B cell (primary cell): ENCODE data around the gene FGF18. TPM values are rescaled to one million over a fixed set of nuclear protein-coding genes. Genes with fewer than 3 reads are reported as not detected.
"Not testable (repeated sequence)": the region's sequence is repeated elsewhere in the genome, so short reads cannot be mapped to it uniquely, and the experiment has no call there.

Experiments
- ATAC-seq: fragments of 200-7000 bp; cut with Tn5 transposase; one replicate; pipeline ENCODE4 v1.10.0; 2021; ENCODE audit warnings: low read depth, mild to moderate bottlenecking, moderate number of reproducible peaks, moderate library complexity
- CTCF ChIA-PET: fragments of 350-600 bp; sonication (Branson Sonifier 250); formaldehyde crosslinking; loops from one replicate; lab custom pipeline; 2021; ENCODE audit warnings: antibody characterized with exemption, inconsistent platforms; lab: Charles Lee
- POLR2A ChIA-PET: fragments of 350-600 bp; sonication (Branson Sonifier 250); formaldehyde crosslinking; loops from one replicate; lab custom pipeline; 2021; ENCODE audit warnings: antibody characterized with exemption; lab: Charles Lee
- DNase-seq: peaks from one replicate; pipeline ENCODE4 v3.0.0; 2013
- H2AFZ ChIP-seq: 2 replicates; pipeline ENCODE4 v1.6.1; 2012; ENCODE audit warnings: mild to moderate bottlenecking, low read depth, low read length; ENCODE audit not compliant: insufficient read depth, poor library complexity, severe bottlenecking
- H3K27ac ChIP-seq, 2 donors: 1 replicate in 1 of 2; 2 replicates in 1 of 2; pipeline ENCODE4 v1.5.1; 2012 to 2013; ENCODE audit warnings: low read length in 2 of 2, mild to moderate bottlenecking in 2 of 2, moderate library complexity in 1 of 2
- H3K27me3 ChIP-seq, 4 experiments: fragments of 200-600 bp in 1 of 4; sonication (generic) in 1 of 4; replicated peaks in 1 of 4; 1 replicate in 2 of 4; 2 replicates in 2 of 4; pipeline versions ENCODE4 v1.6.1 to v1.7.0; 2013 to 2016; ENCODE audit warnings: low read length in 3 of 4, mild to moderate bottlenecking in 2 of 4, mixed read lengths in 1 of 4, moderate library complexity in 1 of 4; ENCODE audit not compliant: insufficient read depth in 4 of 4, control insufficient read depth in 3 of 4; ENCODE audit errors: control extremely low read depth in 1 of 4
- H3K36me3 ChIP-seq, 2 experiments: replicated peaks in 1 of 2; 1 replicate in 1 of 2; 2 replicates in 1 of 2; pipeline versions ENCODE4 v1.6.1 to v1.7.1; 2013; ENCODE audit warnings: low read length in 1 of 2; ENCODE audit not compliant: insufficient read depth in 2 of 2, control insufficient read depth in 1 of 2; ENCODE audit errors: control extremely low read depth in 1 of 2, extremely low read depth in 1 of 2
- H3K4me1 ChIP-seq, 2 donors: fragments of 200-600 bp in 1 of 2; sonication (generic) in 1 of 2; 1 replicate in 1 of 2; 2 replicates in 1 of 2; pipeline versions ENCODE4 v1.5.1 to v1.6.1; 2013 to 2017; ENCODE audit warnings: low read length in 2 of 2; ENCODE audit not compliant: control insufficient read depth in 2 of 2, insufficient read depth in 2 of 2
- H3K4me2 ChIP-seq: replicated peaks from 2 replicates; pipeline ENCODE3; 2012; ENCODE audit warnings: mild to moderate bottlenecking, low read depth, low read length; ENCODE audit not compliant: poor library complexity, severe bottlenecking
- H3K4me3 ChIP-seq, 5 experiments: fragments of 200-600 bp in 1 of 5; sonication (generic) in 1 of 5; 1 replicate in 3 of 5; 2 replicates in 2 of 5; pipeline versions ENCODE4 v1.5.1 to v1.7.0; 2011 to 2016; ENCODE audit warnings: low read length in 4 of 5, mild to moderate bottlenecking in 4 of 5, low read depth in 2 of 5, control low read depth in 1 of 5, moderate library complexity in 1 of 5; ENCODE audit not compliant: insufficient read depth in 1 of 5; ENCODE audit errors: control extremely low read depth in 1 of 5, extremely low read depth in 1 of 5
- H3K79me2 ChIP-seq: fragments of 200-600 bp; sonication (generic); one replicate; pipeline ENCODE4 v1.6.0; 2016; ENCODE audit warnings: low read length; ENCODE audit not compliant: control insufficient read depth, insufficient read depth
- H3K9ac ChIP-seq: fragments of 200-600 bp; sonication (generic); 2 replicates; pipeline ENCODE4 v1.6.1; 2017; ENCODE audit warnings: mild to moderate bottlenecking, low read length, moderate library complexity
- H3K9me3 ChIP-seq, 3 donors: one replicate each; pipeline versions ENCODE4 v1.6.1 to v1.7.1; 2013; ENCODE audit warnings: low read length in 2 of 3; ENCODE audit not compliant: control insufficient read depth in 2 of 3, insufficient read depth in 1 of 3; ENCODE audit errors: control extremely low read depth in 1 of 3
- H4K20me1 ChIP-seq: 2 replicates; pipeline ENCODE4 v1.6.0; 2012; ENCODE audit warnings: mild to moderate bottlenecking, low read length; ENCODE audit not compliant: insufficient read depth, control insufficient read depth, poor library complexity, severe bottlenecking
- H3K27ac Mint-ChIP-seq: one replicate; pipeline ENCODE4 v1.8.0; 2021; ENCODE audit warnings: mixed read lengths
- H3K27me3 Mint-ChIP-seq: one replicate; pipeline ENCODE4 v1.8.0; 2021; ENCODE audit warnings: mixed read lengths
- H3K4me1 Mint-ChIP-seq: one replicate; pipeline ENCODE4 v1.8.0; 2021; ENCODE audit warnings: mixed read lengths
- H3K4me3 Mint-ChIP-seq: one replicate; pipeline ENCODE4 v1.8.0; 2021; ENCODE audit warnings: mixed read lengths
- H3K9me3 Mint-ChIP-seq: one replicate; pipeline ENCODE4 v1.8.0; 2022; ENCODE audit warnings: mixed read lengths; ENCODE audit not compliant: insufficient read depth
- CTCF ChIP-seq: fragments of 200-600 bp; IDR thresholded peaks from one replicate; pipeline ENCODE4 v1.8.0; 2022; ENCODE audit warnings: antibody characterized with exemption, mild to moderate bottlenecking
- EZH2 ChIP-seq: IDR thresholded peaks from 2 replicates; pipeline ENCODE4 v1.6.1; 2012; ENCODE audit warnings: borderline replicate concordance, low read depth, mild to moderate bottlenecking, moderate library complexity, low read length; ENCODE audit not compliant: insufficient read depth, poor library complexity, severe bottlenecking
- WGBS: methylation state at CpG from one replicate; pipeline ENCODE4 v1.1.5; 2013; ENCODE audit warnings: missing lambda C conversion rate; ENCODE audit not compliant: insufficient coverage; 5-methylcytosine and 5-hydroxymethylcytosine counted together
- intact Hi-C: fragments of 100-400 bp; cut with micrococcal nuclease; formaldehyde crosslinking; loops from one replicate; pipeline ENCODE4 v1.10.0; 2022
- polyA plus RNA-seq: library from polyadenylated mRNA; depleted of rRNA; stranded (reverse); fragments of >200 nt; gene quantifications from 2 replicates; pipeline ENCODE4 v1.2.3, GENCODE V29; 2012
- total RNA-seq, 2 donors: library from RNA; stranded (reverse); fragments of 120-200 nt in 1 of 2; gene quantifications; 1 replicate in 1 of 2; 2 replicates in 1 of 2; pipeline versions ENCODE4 v1.2.3 to v1.2.4, GENCODE V29; 2013 to 2022

FGF18 gene
- total and polyA plus RNA-seq, 2 donors (not counting 1 experiment from before 2014, with no cell fraction given), result 0.06 to 0.15 TPM

GRCh38 chr5:171379961-171380360 lies 39.5 kb upstream of the FGF18 start:
- Histone ChIP-seq H3K4me2 (no peak overlapping the region), H3K4me1 (no peaks in the 10 kb centered on the region), H3K36me3 (no peaks in the 10 kb centered on the region), H3K27ac (no peak overlapping the region), H3K79me2 (no peaks in the 10 kb centered on the region), H3K27me3 (no peaks in the 10 kb centered on the region), H2AFZ (no peak overlapping the region), H4K20me1 (no peaks in the 10 kb centered on the region), H3K9me3 (no peaks in the 10 kb centered on the region), H3K9ac (no peak overlapping the region), H3K4me3 (no peak overlapping the region)
- Mint-ChIP-seq H3K4me1 (no peaks in the 10 kb centered on the region), H3K9me3 (no peaks in the 10 kb centered on the region), H3K4me3 (no peak overlapping the region), H3K27me3 (peaks cover 4% of the 10 kb centered on the region), H3K27ac (no peak overlapping the region)
- 100% methylated on average over 3 of the region's 7 CpGs for WGBS
- TF ChIP-seq CTCF (no peak), EZH2 (no peak)
- POLR2A ChIA-PET, result no interaction called here
- intact Hi-C loops, result loop anchor here (10.0 kb wide), 1 partner anchor 1395 kb away; the partner anchor contains the start of gene DUSP1
- DNase-seq (no peak), ATAC-seq (no peak)
- CTCF ChIA-PET, result no interaction called here

GRCh38 chr5:171384416-171384815 lies 35.0 kb upstream of the FGF18 start:
- H3K27ac Mint-ChIP-seq, POLR2A ChIA-PET, H3K4me3 ChIP-seq, H3K4me2 ChIP-seq, H3K27me3 ChIP-seq, H3K9me3 Mint-ChIP-seq, DNase-seq, H3K27me3 Mint-ChIP-seq, ATAC-seq, H3K27ac ChIP-seq, H3K36me3 ChIP-seq, H2AFZ ChIP-seq, CTCF ChIA-PET, H3K9ac ChIP-seq, H3K4me3 Mint-ChIP-seq: not testable (repeated sequence)
- peaks cover 18% of the 10 kb centered on the region for H4K20me1 ChIP-seq
- intact Hi-C loops, result loop anchor here (10.0 kb wide), 1 partner anchor 1390 kb away; the partner anchor contains the start of gene DUSP1
- peaks cover 18% of the 10 kb centered on the region for H3K79me2 ChIP-seq
- peaks cover 23% of the 10 kb centered on the region for H3K4me1 Mint-ChIP-seq
- peaks cover 14 to 20% of the 10 kb centered on the region in 2 donors for H3K4me1 ChIP-seq
- peaks cover 0 to 16% (median 0%) of the 10 kb centered on the region in 3 donors for H3K9me3 ChIP-seq
- no CpG with 5 or more reads among the region's 9 CpGs for WGBS

GRCh38 chr5:171384999-171385398 lies 34.4 kb upstream of the FGF18 start:
- H3K9me3 Mint-ChIP-seq, DNase-seq, H3K4me3 ChIP-seq, H3K4me3 Mint-ChIP-seq, H3K36me3 ChIP-seq, POLR2A ChIA-PET, H3K27me3 Mint-ChIP-seq, ATAC-seq, H3K9ac ChIP-seq, H3K27ac Mint-ChIP-seq, H3K27me3 ChIP-seq, H2AFZ ChIP-seq, H3K4me2 ChIP-seq, H3K27ac ChIP-seq, CTCF ChIA-PET: not testable (repeated sequence)
- Histone ChIP-seq H3K79me2 (peaks cover 23% of the 10 kb centered on the region), H3K9me3 (peaks cover 0 to 16% (median 0%) of the 10 kb centered on the region in 3 donors), H4K20me1 (peaks cover 22% of the 10 kb centered on the region), H3K4me1 (peaks cover 20% of the 10 kb centered on the region in 2 donors)
- WGBS, result no CpG with 5 or more reads among the region's 3 CpGs
- intact Hi-C loops, result loop anchor here (10.0 kb wide), 1 partner anchor 1390 kb away; the partner anchor contains the start of gene DUSP1
- peaks cover 28% of the 10 kb centered on the region for H3K4me1 Mint-ChIP-seq
